ENCODE data around the gene DENND4A.

Gene DENND4A

DNA sequence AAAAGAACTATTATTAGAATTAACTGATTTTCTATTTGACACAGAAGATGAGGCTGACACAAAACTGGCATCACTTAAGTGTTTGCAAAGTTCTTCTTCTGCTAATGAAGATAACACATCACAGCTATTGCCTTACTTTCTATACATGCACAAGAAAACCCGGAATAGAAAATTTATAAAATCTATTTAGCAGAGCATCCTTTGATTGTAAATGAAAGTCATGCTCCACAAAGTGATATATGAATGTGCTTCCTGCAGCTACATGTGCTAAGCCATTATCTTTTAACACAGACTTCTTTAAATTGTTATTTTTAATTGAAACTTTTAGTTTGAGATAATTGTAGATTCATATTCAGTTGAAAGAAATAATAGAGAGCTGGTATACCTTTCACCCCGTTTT is 27.0 kb downstream of the DENND4A start:
- H3K27me3 ChIP-seq (ENCODE audit: control insufficient read depth in 1 of 2, insufficient read depth in 2 of 2, low read length in 2 of 2): no peaks in the 10 kb centered on the region
- H3K36me3 ChIP-seq (ENCODE audit: insufficient read depth, low read length): no peaks in the 10 kb centered on the region
- H3K4me3 ChIP-seq (ENCODE audit: low read depth in 1 of 2, low read length in 2 of 2): no peak overlapping the region
- H3K9ac ChIP-seq (ENCODE audit: low read length): no peak overlapping the region
- no peak overlapping the region for H3K27ac ChIP-seq (ENCODE audit: low read depth, low read length)
- no peaks in the 10 kb centered on the region for H3K9me3 ChIP-seq (ENCODE audit: low read length)
- peaks cover 26% of the 10 kb centered on the region for H3K4me1 ChIP-seq (ENCODE audit: insufficient read depth, low read length)

DNA sequence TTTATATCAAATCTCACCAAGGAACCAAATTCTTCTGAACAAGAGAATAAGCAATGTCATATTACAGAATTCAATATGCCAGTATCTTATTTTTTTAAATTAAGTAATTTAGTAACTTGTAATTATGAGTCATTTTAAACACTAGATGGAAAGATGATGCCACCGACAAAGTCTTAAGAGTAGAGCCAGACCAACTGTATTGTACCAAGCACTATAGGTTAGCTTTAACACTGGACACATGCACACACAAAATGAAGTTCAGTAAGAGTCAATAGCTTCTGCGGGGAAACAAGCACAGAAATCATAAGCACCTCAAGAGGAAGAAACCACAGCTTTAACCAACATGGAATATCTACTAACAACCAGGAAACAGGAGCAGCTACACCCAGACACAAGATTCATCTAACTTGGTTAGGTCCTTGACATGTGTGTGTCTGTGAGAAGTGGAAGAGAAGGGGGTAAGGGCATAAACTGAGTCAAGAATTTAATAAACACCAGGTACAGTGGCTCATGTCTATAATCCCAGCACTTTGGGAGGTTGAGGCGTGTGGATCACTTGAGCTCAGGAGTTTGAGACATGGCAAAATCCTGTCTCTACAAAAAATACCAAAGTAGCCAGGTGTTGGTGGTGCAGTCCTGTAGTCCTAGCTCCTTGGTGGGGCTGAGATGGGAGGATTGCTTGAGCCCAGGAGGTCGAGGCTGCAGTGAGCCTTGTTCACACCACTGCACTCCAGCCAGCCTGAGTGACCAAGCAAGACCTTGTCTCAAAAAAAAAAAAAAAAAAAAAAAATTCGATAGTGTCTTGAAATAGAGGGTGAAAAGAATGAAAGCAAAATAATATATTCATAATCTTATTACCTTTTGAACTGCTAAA is 28.9 kb downstream of the DENND4A start:
- H3K9ac ChIP-seq (ENCODE audit: low read length): no peak overlapping the region

DNA sequence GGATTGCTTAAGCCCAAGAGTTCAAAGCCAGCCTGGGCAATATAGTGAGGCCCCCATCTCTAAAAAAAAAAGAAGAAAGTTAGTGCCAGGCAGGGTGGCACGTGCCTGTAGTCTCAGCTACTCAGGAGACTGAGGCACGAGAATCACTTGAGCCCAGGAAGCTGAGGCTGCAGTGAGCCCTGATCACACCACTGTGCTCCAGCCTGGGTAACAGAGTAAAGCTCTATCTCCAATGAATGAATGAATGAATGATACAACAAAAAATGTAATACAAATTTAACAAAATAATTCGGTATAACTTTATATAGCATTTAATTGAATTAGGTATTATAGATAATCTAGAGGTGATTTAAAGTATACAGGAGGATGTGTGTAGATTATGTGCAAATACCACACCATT is 29.7 kb downstream of the DENND4A start:
- Histone ChIP-seq H3K27ac (ENCODE audit: low read depth, low read length) (no peak overlapping the region), H3K4me1 (ENCODE audit: insufficient read depth, low read length) (peaks cover 13% of the 10 kb centered on the region), H3K27me3 (ENCODE audit: control insufficient read depth in 1 of 2, insufficient read depth in 2 of 2, low read length in 2 of 2) (no peaks in the 10 kb centered on the region), H3K9ac (ENCODE audit: low read length) (no peak overlapping the region), H3K36me3 (ENCODE audit: insufficient read depth, low read length) (no peaks in the 10 kb centered on the region), H3K9me3 (ENCODE audit: low read length) (no peaks in the 10 kb centered on the region), H3K4me3 (ENCODE audit: low read depth in 1 of 2, low read length in 2 of 2) (no peak overlapping the region)

More for the DNA sequence above, 28.9 kb downstream of the DENND4A start:
- Histone ChIP-seq H3K27ac (ENCODE audit: low read depth, low read length) (no peak overlapping the region), H3K36me3 (ENCODE audit: insufficient read depth, low read length) (no peaks in the 10 kb centered on the region), H3K4me1 (ENCODE audit: insufficient read depth, low read length) (peaks cover 15% of the 10 kb centered on the region), H3K9me3 (ENCODE audit: low read length) (no peaks in the 10 kb centered on the region), H3K27me3 (ENCODE audit: control insufficient read depth in 1 of 2, insufficient read depth in 2 of 2, low read length in 2 of 2) (no peaks in the 10 kb centered on the region), H3K4me3 (ENCODE audit: low read depth in 1 of 2, low read length in 2 of 2) (no peak overlapping the region)

DNA sequence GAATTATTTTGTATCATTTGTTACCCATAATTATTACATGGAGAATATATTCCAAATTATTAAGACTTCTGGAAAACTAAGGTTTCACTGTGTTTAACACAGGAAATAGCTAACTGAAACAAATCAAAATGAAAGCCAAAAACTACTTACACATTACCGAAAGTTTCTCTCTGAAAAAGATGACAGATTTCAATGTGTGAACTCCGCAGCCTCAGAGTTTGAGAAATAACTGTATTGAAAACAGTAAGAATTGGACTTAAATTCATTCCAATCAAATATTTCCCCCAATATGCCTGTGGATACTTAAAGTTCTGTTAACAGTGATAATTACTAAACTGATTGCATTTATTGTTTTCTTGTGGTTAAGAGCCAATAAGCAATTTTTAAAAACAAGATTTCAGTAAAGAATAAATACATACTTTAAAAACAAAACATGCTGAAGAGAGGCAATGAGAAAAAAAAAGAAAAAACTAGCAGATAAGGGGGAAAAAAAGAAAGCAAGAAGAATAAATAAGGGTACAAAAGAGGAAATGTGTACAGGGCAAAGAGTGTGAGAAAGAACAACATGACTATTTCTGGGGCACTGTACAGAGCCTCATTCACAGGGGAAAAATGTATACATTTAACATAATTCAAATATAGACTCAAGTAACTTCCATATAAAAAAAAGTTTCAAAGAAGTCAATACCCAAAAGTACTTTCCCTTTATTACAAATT is 30.7 kb downstream of the DENND4A start:
- H3K27me3 ChIP-seq (ENCODE audit: control insufficient read depth in 1 of 2, insufficient read depth in 2 of 2, low read length in 2 of 2): no peaks in the 10 kb centered on the region
- H3K4me3 ChIP-seq (ENCODE audit: low read depth in 1 of 2, low read length in 2 of 2): no peak overlapping the region
- no peaks in the 10 kb centered on the region for H3K36me3 ChIP-seq (ENCODE audit: insufficient read depth, low read length)
- no peak overlapping the region for H3K9ac ChIP-seq (ENCODE audit: low read length)
- no peaks in the 10 kb centered on the region for H3K9me3 ChIP-seq (ENCODE audit: low read length)
- peaks cover 3% of the 10 kb centered on the region for H3K4me1 ChIP-seq (ENCODE audit: insufficient read depth, low read length)
- H3K27ac ChIP-seq (ENCODE audit: low read depth, low read length): no peak overlapping the region

DNA sequence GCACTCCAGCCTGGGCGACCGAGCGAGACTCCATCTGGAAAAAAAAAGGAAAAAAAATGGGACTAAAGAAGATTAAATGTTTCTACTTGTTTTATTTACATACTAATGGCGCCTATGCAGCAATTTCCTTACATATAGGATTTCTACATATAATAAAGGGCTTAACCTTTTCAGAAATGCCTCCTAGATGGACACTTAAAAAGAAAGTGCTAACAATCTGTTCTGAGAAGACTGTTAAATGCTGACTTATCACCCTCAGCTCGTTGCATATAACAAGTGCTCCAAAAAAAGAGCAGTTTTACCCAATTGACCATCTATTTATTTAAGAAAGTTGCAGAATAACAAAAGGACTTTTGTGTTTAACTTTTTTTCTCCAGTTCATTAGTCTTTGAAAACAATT is 32.7 kb downstream of the DENND4A start:
- Histone ChIP-seq H3K9me3 (ENCODE audit: low read length) (no peaks in the 10 kb centered on the region), H3K4me3 (ENCODE audit: low read depth in 1 of 2, low read length in 2 of 2) (no peak overlapping the region), H3K36me3 (ENCODE audit: insufficient read depth, low read length) (no peaks in the 10 kb centered on the region), H3K9ac (ENCODE audit: low read length) (no peak overlapping the region), H3K27ac (ENCODE audit: low read depth, low read length) (no peak overlapping the region), H3K4me1 (ENCODE audit: insufficient read depth, low read length) (no peaks in the 10 kb centered on the region), H3K27me3 (ENCODE audit: control insufficient read depth in 1 of 2, insufficient read depth in 2 of 2, low read length in 2 of 2) (no peaks in the 10 kb centered on the region)

DNA sequence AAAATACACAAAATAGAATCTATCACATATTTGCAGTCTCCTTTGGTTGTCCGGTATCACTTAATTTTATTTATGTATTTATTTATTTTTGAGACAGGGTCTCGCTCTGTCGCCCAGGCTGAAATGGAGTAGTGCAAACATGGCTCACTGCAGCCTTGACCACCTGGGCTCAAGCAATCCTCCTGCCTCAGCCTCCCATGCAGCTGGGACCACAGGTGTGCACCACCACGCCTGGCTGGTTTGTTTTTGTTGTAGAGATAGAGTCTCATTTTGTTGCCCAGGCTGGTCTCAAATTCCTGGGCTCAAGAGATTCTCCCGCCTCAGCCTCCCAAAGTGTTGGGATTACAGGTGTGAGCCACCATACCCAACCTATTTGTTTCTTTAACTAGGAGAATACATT is 33.9 kb downstream of the DENND4A start:
- H3K27me3 ChIP-seq (ENCODE audit: control insufficient read depth in 1 of 2, insufficient read depth in 2 of 2, low read length in 2 of 2): no peaks in the 10 kb centered on the region
- no peak overlapping the region for H3K9ac ChIP-seq (ENCODE audit: low read length)
- no peaks in the 10 kb centered on the region for H3K36me3 ChIP-seq (ENCODE audit: insufficient read depth, low read length)
- no peaks in the 10 kb centered on the region for H3K9me3 ChIP-seq (ENCODE audit: low read length)
- no peak overlapping the region for H3K4me3 ChIP-seq (ENCODE audit: low read depth in 1 of 2, low read length in 2 of 2)
- H3K27ac ChIP-seq (ENCODE audit: low read depth, low read length): no peak overlapping the region
- no peaks in the 10 kb centered on the region for H3K4me1 ChIP-seq (ENCODE audit: insufficient read depth, low read length)

DNA sequence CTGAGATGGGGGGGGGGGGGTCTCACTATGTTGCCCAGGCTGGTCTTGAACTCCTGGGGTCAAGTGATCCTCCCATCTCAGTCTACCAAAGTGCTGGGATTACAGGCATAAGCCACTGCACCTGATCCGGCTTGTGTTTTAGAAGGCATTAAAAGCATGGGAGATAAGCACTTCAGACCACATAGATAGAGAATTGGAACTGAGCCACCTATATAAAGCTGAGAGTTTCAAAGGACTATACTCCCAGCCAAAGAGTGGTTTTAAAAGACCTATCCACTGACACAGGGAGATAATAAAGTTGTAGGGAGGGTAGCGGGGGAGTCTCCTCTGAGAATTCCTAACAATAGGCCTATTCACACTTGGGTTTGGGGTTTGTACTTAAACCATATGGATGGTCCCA is 34.8 kb downstream of the DENND4A start:
- no peaks in the 10 kb centered on the region for H3K4me1 ChIP-seq (ENCODE audit: insufficient read depth, low read length)
- H3K36me3 ChIP-seq (ENCODE audit: insufficient read depth, low read length): no peaks in the 10 kb centered on the region
- no peaks in the 10 kb centered on the region for H3K27me3 ChIP-seq (ENCODE audit: control insufficient read depth in 1 of 2, insufficient read depth in 2 of 2, low read length in 2 of 2)
- no peak overlapping the region for H3K9ac ChIP-seq (ENCODE audit: low read length)
- no peaks in the 10 kb centered on the region for H3K9me3 ChIP-seq (ENCODE audit: low read length)
- H3K27ac ChIP-seq (ENCODE audit: low read depth, low read length): no peak overlapping the region
- no peak overlapping the region for H3K4me3 ChIP-seq (ENCODE audit: low read depth in 1 of 2, low read length in 2 of 2)

DNA sequence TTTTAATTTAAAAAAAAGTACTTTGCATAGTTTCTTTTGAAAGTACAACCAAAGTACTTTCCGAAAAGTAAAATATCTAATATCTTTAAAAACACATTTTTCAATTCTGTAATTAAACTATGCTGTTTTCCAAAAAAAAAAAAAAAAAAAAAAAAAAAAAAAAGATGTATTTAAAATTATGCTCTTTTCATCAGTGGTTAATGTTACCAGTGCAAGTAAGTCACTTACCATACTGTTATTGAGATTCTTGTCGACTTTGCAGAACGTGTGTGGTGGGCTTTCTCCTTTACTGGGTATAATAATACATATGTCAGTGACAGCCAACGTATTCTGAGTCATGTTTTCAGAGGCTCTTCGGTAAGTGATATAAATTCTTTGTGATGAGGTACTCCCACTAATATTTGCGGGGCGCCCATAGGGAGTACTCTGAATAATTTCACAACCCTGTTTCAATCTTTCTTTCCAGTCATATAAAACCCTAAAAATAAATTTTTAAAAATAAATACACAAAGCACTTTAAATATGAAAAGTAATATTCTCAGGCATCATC is 39.9 kb downstream of the DENND4A start:
- H3K9ac ChIP-seq (ENCODE audit: low read length): no peak overlapping the region
- no peaks in the 10 kb centered on the region for H3K27me3 ChIP-seq (ENCODE audit: control insufficient read depth in 1 of 2, insufficient read depth in 2 of 2, low read length in 2 of 2)
- H3K9me3 ChIP-seq (ENCODE audit: low read length): no peaks in the 10 kb centered on the region
- H3K36me3 ChIP-seq (ENCODE audit: insufficient read depth, low read length): peaks cover 10% of the 10 kb centered on the region
- H3K4me1 ChIP-seq (ENCODE audit: insufficient read depth, low read length): no peaks in the 10 kb centered on the region
- no peak overlapping the region for H3K4me3 ChIP-seq (ENCODE audit: low read depth in 1 of 2, low read length in 2 of 2)
- H3K27ac ChIP-seq (ENCODE audit: low read depth, low read length): no peak overlapping the region

DNA sequence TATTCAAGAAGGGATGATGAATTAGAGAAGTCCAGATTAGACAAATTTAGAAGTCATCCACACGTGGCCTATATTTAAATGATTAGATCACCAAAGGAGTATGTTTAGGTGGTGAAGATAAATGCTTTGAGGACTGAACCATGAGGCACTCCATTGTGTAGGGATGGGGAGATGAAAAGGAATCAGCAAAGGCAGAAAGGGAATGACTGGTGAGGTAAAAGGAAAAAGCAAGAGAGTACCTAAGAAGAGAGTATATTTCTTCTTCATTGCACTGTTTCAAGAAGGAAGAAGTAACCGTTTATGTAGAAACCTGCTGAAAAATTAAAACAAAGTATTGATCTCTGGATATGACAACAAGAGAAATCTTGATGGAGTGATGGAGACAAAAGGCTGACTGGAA is 40.7 kb downstream of the DENND4A start:
- Histone ChIP-seq H3K4me3 (ENCODE audit: low read depth in 1 of 2, low read length in 2 of 2) (no peak overlapping the region), H3K27me3 (ENCODE audit: control insufficient read depth in 1 of 2, insufficient read depth in 2 of 2, low read length in 2 of 2) (no peaks in the 10 kb centered on the region), H3K9me3 (ENCODE audit: low read length) (no peaks in the 10 kb centered on the region), H3K36me3 (ENCODE audit: insufficient read depth, low read length) (peaks cover 10% of the 10 kb centered on the region), H3K4me1 (ENCODE audit: insufficient read depth, low read length) (no peaks in the 10 kb centered on the region), H3K9ac (ENCODE audit: low read length) (no peak overlapping the region), H3K27ac (ENCODE audit: low read depth, low read length) (no peak overlapping the region)

DNA sequence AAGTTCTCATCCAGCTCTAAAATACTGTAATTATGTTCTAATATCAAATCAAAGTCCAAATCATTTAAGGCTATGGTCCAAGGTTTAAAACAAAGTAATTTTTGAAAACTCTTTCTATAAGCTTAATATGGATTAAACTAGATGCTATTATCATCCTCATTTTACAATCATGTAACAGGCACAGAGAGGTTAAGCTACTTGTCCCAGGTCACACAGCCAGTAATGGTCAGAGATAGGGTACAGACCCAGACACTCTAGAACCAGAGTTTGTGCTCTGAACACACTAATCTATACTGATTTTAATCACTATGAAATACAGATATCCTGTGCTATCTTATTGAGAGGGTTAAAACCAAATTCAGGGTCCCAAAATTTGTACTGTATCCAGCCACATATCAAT is 44.8 kb downstream of the DENND4A start:
- Histone ChIP-seq H3K27me3 (ENCODE audit: control insufficient read depth in 1 of 2, insufficient read depth in 2 of 2, low read length in 2 of 2) (no peaks in the 10 kb centered on the region), H3K4me3 (ENCODE audit: low read depth in 1 of 2, low read length in 2 of 2) (no peak overlapping the region), H3K27ac (ENCODE audit: low read depth, low read length) (no peak overlapping the region)

DNA sequence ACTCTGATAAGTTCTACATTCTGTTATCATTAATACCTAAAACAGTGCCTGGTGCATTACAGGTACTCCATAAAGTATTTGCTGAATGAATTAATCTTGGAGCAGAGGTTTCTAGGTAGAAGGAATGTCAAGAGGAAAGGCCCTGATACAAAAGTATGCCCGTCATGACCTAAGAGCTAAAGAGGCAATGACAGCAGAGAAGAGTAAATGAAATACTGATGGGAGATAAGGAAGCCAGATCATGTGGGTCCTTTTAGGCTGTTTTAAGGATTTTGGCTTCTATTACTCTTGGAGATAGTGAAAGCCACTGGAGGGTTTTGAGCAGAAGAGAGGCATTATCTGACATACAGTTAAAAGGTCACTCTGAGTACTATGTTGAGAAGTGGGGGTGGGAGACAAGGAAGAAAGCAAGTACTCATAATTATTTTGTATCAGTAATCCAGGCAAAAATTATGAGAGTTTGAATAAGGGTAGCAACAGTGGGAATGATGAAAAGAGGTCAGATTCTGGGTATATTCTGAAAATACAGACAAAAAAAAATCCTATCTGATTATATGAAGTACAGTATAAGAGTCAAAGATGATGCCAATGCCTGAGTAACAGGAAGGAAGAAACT is 48.3 kb downstream of the DENND4A start:
- Histone ChIP-seq H3K4me1 (ENCODE audit: insufficient read depth, low read length) (no peaks in the 10 kb centered on the region), H3K9me3 (ENCODE audit: low read length) (no peaks in the 10 kb centered on the region), H3K27ac (ENCODE audit: low read depth, low read length) (no peak overlapping the region), H3K27me3 (ENCODE audit: control insufficient read depth in 1 of 2, insufficient read depth in 2 of 2, low read length in 2 of 2) (no peaks in the 10 kb centered on the region), H3K9ac (ENCODE audit: low read length) (no peak overlapping the region), H3K36me3 (ENCODE audit: insufficient read depth, low read length) (no peaks in the 10 kb centered on the region), H3K4me3 (ENCODE audit: low read depth in 1 of 2, low read length in 2 of 2) (no peak overlapping the region)

More for the DNA sequence above, 44.8 kb downstream of the DENND4A start:
- Histone ChIP-seq H3K36me3 (ENCODE audit: insufficient read depth, low read length) (peaks cover 10% of the 10 kb centered on the region), H3K9ac (ENCODE audit: low read length) (no peak overlapping the region), H3K9me3 (ENCODE audit: low read length) (no peaks in the 10 kb centered on the region), H3K4me1 (ENCODE audit: insufficient read depth, low read length) (no peaks in the 10 kb centered on the region)

Measured in muscle layer of colon (tissue), 2 donors.